Fibroblast of lung (primary cell): Measurements from ENCODE around the gene FKBP9.
"Not testable (repeated sequence)": the region's sequence is repeated elsewhere in the genome, so short reads cannot be mapped to it uniquely, and the experiment has no call there.

Experiments
- CTCF ChIP-seq, 2 donors: IDR thresholded peaks in 1 of 2; conservative IDR thresholded peaks in 1 of 2; 1 replicate in 1 of 2; 2 replicates in 1 of 2; pipeline ENCODE4 v1.5.1; 2011 to 2012; ENCODE audit warnings: low read length in 2 of 2, control low read depth in 1 of 2, inconsistent platforms in 1 of 2, low read depth in 1 of 2, mild to moderate bottlenecking in 1 of 2
- EZH2 ChIP-seq: IDR thresholded peaks from 2 replicates; pipeline ENCODE4 v1.5.1; 2012; ENCODE audit warnings: low read length, control low read depth, mild to moderate bottlenecking; ENCODE audit errors: missing control alignments

GRCh38 chr7:33005690-33006089, 48.5 kb downstream of the FKBP9 start:
- TF ChIP-seq CTCF (conservative IDR thresholded peaks at IDR 0.05 in 1 of 2, IDR thresholded peaks at IDR 0.05 in 1 of 2; ENCODE audit: low read depth in 1 of 2, low read length in 2 of 2); EZH2: not testable (repeated sequence)
